IMR-90 (cell line): ENCODE measurements around the gene DNAJC30.

Experiments used
- CEBPB ChIP-seq: IDR thresholded peaks from 2 replicates; pipeline ENCODE4 v1.6.1; 2012; ENCODE audit warnings: low read depth, low read length, improper control_type of control experiment
- FOS ChIP-seq: fragments of 150-350 bp; IDR thresholded peaks from 2 replicates; pipeline ENCODE4 v1.6.1; 2016; ENCODE audit warnings: low read depth, low read length
- MAFK ChIP-seq: IDR thresholded peaks from 2 replicates; pipeline ENCODE4 v1.6.1; 2012; ENCODE audit warnings: low read depth, low read length, improper control_type of control experiment
- MXI1 ChIP-seq: IDR thresholded peaks from 2 replicates; pipeline ENCODE4 v1.6.1; 2012; ENCODE audit warnings: low read depth, mild to moderate bottlenecking, low read length, moderate library complexity, borderline replicate concordance
- POLR2A ChIP-seq: IDR thresholded peaks from 2 replicates; pipeline ENCODE4 v1.6.1; 2012; ENCODE audit warnings: mild to moderate bottlenecking, low read depth, low read length
- TF ChIP-seq, protein P1 (sequence below): conservative IDR thresholded peaks from 2 replicates; pipeline ENCODE4 v1.5.1; 2012; ENCODE audit warnings: mild to moderate bottlenecking, low read depth, low read length, improper control_type of control experiment
- TF ChIP-seq, protein P2 (sequence below): fragments of 150-350 bp; IDR thresholded peaks from 2 replicates; pipeline ENCODE4 v1.6.1; 2017; ENCODE audit warnings: mild to moderate bottlenecking, antibody characterized with exemption, low read length, low read depth

DNA sequence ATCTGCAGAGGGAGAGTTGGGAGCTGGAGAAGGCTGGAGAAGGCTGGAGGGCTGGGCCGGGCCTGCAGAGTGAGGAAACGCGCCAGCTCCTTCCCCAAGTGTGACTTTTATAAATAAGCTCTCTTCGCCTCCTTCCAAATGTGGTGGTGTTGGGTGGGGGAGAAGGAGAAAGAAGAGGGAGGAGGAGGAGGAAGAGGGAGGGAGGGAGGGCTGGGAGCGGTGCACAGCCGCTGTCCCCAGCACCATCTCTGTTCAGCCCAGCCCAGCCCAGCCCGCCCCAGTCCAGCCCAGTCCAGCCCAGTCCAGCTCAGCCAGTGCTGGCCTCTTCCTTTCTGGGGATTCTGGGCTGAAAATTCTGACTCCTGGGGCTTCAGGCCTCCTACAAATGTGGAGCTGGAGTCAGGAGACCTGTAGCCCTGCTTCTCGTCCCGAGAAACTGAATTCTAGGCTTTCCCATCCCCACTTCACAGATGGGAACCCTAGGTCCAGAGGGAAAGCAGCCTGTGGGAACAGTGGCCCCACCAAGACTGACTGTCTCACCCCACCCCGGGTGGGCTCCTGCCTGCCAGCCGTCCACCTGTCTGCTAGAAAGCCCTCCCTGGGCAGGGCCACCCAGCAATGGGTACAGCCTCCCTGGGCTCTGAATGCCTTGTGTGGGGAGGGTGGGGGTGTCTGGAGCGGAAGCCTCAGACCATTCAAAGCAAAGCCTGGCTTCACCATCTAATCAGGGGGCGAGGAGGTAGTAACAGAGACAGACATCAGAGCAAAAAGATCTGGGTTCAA is 34.0 kb upstream of the DNAJC30 start:
- TF ChIP-seq, protein P1, sequence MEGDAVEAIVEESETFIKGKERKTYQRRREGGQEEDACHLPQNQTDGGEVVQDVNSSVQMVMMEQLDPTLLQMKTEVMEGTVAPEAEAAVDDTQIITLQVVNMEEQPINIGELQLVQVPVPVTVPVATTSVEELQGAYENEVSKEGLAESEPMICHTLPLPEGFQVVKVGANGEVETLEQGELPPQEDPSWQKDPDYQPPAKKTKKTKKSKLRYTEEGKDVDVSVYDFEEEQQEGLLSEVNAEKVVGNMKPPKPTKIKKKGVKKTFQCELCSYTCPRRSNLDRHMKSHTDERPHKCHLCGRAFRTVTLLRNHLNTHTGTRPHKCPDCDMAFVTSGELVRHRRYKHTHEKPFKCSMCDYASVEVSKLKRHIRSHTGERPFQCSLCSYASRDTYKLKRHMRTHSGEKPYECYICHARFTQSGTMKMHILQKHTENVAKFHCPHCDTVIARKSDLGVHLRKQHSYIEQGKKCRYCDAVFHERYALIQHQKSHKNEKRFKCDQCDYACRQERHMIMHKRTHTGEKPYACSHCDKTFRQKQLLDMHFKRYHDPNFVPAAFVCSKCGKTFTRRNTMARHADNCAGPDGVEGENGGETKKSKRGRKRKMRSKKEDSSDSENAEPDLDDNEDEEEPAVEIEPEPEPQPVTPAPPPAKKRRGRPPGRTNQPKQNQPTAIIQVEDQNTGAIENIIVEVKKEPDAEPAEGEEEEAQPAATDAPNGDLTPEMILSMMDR, result no peak
- TF ChIP-seq POLR2A (no peak), CEBPB (no peak), MXI1 (no peak), FOS (no peak), MAFK (no peak)
- TF ChIP-seq, protein P2, sequence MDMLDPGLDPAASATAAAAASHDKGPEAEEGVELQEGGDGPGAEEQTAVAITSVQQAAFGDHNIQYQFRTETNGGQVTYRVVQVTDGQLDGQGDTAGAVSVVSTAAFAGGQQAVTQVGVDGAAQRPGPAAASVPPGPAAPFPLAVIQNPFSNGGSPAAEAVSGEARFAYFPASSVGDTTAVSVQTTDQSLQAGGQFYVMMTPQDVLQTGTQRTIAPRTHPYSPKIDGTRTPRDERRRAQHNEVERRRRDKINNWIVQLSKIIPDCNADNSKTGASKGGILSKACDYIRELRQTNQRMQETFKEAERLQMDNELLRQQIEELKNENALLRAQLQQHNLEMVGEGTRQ, result no peak
